ENCODE measurements around the gene EBP. TPM values are rescaled to one million over a fixed set of nuclear protein-coding genes. Genes with fewer than 3 reads are reported as not detected.

The EBP gene
- total and polyA plus RNA-seq, 9 of the 15 experiments (the other 6 are each of a cell fraction or from before 2014, with no cell fraction given) = 228 to 987 (median 274) TPM

- 11% methylated on average over 5 of the region's 5 CpGs for WGBS (ENCODE audit: insufficient coverage, low coverage, missing lambda C conversion rate)
- TF ChIP-seq ZNF583 (CRISPR knock-in tag; IDR thresholded peaks at IDR 0.05) = no peak
- peak; percentile 64 for TF ChIP-seq ARID1B (IDR thresholded peaks at IDR 0.05)
- no peak for TF ChIP-seq E2F3 (CRISPR knock-in tag; IDR thresholded peaks at IDR 0.05)
- peak; percentile 73 for TF ChIP-seq DPF2 (IDR thresholded peaks at IDR 0.05)
- TF ChIP-seq ATF3 (IDR thresholded peaks at IDR 0.05) = peak; percentile 64
- TF ChIP-seq ATF3 (CRISPR knock-in tag; conservative IDR thresholded peaks at IDR 0.05) = no peak
- peak; percentile 57; the same call in 1 of the 2 replicates for TF ChIP-seq ZKSCAN1 (IDR thresholded peaks at IDR 0.05; ENCODE audit: low read depth, low read length)
- TF ChIP-seq FOSL1 (tag; conservative IDR thresholded peaks at IDR 0.05) = peak; percentile 80
- TF ChIP-seq MCM5 (IDR thresholded peaks at IDR 0.05; ENCODE audit: low read depth) = no peak
- TF ChIP-seq RNF2 (IDR thresholded peaks at IDR 0.05) = no peak
- no peak for TF ChIP-seq CREM (IDR thresholded peaks at IDR 0.05; ENCODE audit: low read depth)
- no peak for TF ChIP-seq NR2C1 (IDR thresholded peaks at IDR 0.05)
- 0 out of 2 replicates have a peak, but pooled peaks have one; percentile 13 for TF ChIP-seq NR2C1 (tag; IDR thresholded peaks at IDR 0.05)
- no peak for TF ChIP-seq KLF16 (IDR thresholded peaks at IDR 0.05)
- TF ChIP-seq ZEB2 (IDR thresholded peaks at IDR 0.05) = no peak
- no peak for TF ChIP-seq BRF2 (IDR thresholded peaks at IDR 0.05; ENCODE audit: borderline replicate concordance, insufficient read depth, insufficient read length)
These were observed 9.9 kb downstream of the EBP start for GRCh38 chrX:48531358-48531959.

More at GRCh38 chrX:48531358-48531959, 9.9 kb downstream of the EBP start:
- ATAC-seq (peak; percentile 75), FAIRE-seq (peak; percentile 81), DNase-seq (ENCODE audit: extremely low read depth in 1 of 4, low spot score in 3 of 4) (peak; percentile 22 to 75 (median 38))
- Histone ChIP-seq H3K9ac (ENCODE audit: insufficient read depth in 1 of 2, low read depth in 2 of 2, low read length in 2 of 2) (peak overlapping the region; percentile 39 to 74; a peak in 3 of 4 replicates), H3K9me1 (ENCODE audit: control insufficient read depth, insufficient read depth, low read length) (no peaks in the 10 kb centered on the region), H3K79me2 (ENCODE audit: control insufficient read depth, insufficient read depth, low read length) (no peaks in the 10 kb centered on the region; the same call in 2 of the 3 replicates), H3K4me1 (replicated peaks in 1 of 2; ENCODE audit: control insufficient read depth in 2 of 2, insufficient read depth in 2 of 2, low read length in 2 of 2) (peaks cover 2 to 17% of the 10 kb centered on the region in 2 experiments; a peak in 4 of 5 replicates), H4K20me1 (replicated peaks; ENCODE audit: control insufficient read depth, insufficient read depth, low read length) (no peaks in the 10 kb centered on the region), H3K4me2 (ENCODE audit: insufficient read depth, low read length) (peak overlapping the region; percentile 55), H3K9me3 (replicated peaks; ENCODE audit: control insufficient read depth, insufficient read depth, low read depth, low read length) (no peaks in the 10 kb centered on the region), H3K36me3 (ENCODE audit: control insufficient read depth, insufficient read depth, low read length) (peaks cover 30% of the 10 kb centered on the region; the same call in 2 of the 3 replicates), H2AFZ (ENCODE audit: low read depth, low read length) (peak overlapping the region; percentile 64), H3K4me3 (no peak overlapping the region), H3K27ac (ENCODE audit: extremely low read depth, low read depth, low read length) (peak overlapping the region; percentile 83), H3K27me3 (ENCODE audit: control insufficient read depth in 2 of 2, insufficient read depth in 2 of 2, low read length in 2 of 2) (no peaks in the 10 kb centered on the region)
- no TSS peak for BruUV-seq (replicated peaks)
- in situ Hi-C loops (cut with MboI) (no loop called here), intact Hi-C loops (cut with micrococcal nuclease) (no loop called here)
- CTCF ChIA-PET (ENCODE audit: low intra/inter-chr PET ratio) = no interaction called here
- POLR2A ChIA-PET = interaction anchor here (0.6 to 2.2 kb wide), 6 partner anchors 9 to 1386 kb away, joined by 3 to 10 read pairs (median 3); partner anchors contain the start of genes RBM10, RBM3 and TBC1D25
